Germinal center (tissue), 1 donor: ENCODE results near the gene ACTN3.
"Not testable (repeated sequence)": the region's sequence is repeated elsewhere in the genome, so short reads cannot be mapped to it uniquely, and the experiment has no call there.

Source experiments
- DNase-seq: peaks from one replicate; pipeline ENCODE4 v3.0.0; 2012; ENCODE audit warnings: mixed read lengths, low spot score

ACTN3 gene

GRCh38 chr11:66544952-66545351, 1.8 kb upstream of the ACTN3 start:
- not testable (repeated sequence) for DNase-seq

- DNase-seq: peak; percentile 92
Measured at GRCh38 chr11:66545701-66546367, 869 bp upstream of the ACTN3 start, which contains the start of gene ZDHHC24. Gene ZDHHC24, minus strand, starts transcription at chr11:66546048. Its CDS starts 45 bp downstream, at chr11:66546003.

DNA sequence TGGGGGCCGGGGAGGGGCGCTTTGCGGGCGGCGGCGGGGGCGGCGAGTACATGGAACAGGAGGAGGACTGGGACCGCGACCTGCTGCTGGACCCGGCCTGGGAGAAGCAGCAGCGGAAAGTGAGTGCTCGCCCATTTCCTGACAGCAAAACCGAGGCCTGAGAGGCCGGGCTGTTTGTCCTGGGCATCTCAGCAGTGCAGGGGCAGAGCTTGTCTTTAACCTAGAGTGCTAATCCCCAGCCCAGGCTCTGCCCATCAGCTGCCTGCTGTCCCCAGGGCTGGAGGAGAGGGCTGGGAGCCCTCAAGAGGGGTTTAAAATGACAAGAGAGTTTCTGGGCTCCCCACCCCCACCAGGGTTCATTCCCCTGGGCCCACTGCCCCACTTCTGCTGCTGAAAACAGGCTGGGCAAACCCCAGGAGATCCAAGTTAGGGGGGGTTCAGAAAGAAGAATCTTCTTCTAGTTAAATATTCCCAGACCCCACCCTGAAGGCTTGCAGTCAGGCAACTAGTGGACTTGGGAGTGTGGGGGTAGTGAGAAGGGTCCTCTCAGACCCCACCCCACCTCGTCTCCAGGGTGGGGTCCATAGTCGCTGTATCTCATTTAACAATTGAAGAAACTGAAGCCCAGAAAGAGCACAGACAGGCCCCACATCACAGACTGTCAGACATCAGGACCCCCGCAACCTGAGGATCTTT, 411 bp downstream of the ACTN3 start:
- no peak for DNase-seq

- DNase-seq: no peak
Measured at GRCh38 chr11:66547662-66548009, 933 bp downstream of the ACTN3 start.

DNA sequence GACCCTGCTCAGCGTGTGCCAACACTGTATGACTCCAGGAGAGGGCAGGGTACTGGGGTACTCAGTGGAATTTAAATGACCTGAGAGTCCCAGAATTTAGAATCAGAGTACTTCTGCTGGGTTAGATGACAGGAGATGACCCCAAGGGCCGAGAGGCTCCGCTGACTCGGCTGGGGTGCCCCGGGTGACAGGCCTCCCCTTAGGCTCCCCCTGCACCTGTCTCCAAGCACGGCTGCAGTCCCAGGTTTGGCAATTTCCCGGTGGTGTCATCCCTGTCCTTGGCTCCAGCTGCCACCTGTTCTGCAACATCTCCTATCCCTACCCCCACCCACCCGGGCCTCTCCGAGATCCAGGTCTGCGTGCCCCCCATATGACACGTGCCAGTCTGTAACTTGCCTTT, 1.3 kb downstream of the ACTN3 start:
- DNase-seq: no peak

- no peak for DNase-seq
Measured at GRCh38 chr11:66548774-66549630, 2.3 kb downstream of the ACTN3 start.

GRCh38 chr11:66549696-66550095, 3.0 kb downstream of the ACTN3 start:
- no peak for DNase-seq

GRCh38 chr11:66550887-66551286, 4.2 kb downstream of the ACTN3 start:
- no peak for DNase-seq

DNA sequence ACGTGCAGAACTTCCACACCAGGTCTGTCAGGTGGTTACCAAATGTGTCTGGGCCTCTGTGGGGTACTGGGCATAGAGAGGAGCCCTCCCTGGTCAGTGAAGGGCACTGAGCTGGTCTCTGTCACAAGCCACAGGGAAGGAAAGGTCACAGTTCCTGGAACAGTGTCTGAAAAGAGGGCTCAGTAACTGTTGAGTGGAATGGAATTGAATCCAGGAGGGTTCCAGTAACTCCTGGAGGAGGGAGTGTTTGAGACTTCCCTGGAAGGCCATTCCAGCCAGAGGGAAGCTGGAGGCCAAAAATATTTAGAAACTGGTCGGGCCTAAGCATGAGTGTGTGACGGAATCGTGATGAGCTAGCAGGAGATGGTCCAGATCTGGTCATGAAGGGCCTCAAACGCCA, 7.9 kb downstream of the ACTN3 start:
- no peak for DNase-seq

- no peak for DNase-seq
Measured at GRCh38 chr11:66555416-66555815, 8.7 kb downstream of the ACTN3 start.

DNA sequence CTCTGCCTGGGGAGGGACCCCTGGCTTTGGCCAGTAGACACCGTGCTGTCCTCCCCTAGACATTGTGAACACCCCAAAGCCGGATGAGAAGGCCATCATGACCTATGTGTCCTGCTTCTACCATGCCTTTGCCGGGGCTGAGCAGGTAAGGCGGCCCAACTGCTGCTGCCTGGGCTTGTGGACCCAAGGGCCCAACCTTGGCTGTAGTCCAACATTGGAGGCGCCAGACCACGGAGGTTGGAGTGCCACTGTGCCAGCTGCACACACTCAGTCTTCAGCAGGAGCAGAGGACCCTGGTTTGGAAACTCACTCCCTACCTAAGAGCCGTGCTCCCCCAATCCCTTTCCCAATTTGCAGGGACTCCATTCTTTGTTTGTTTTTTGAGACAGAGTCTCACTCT, 9.4 kb downstream of the ACTN3 start:
- DNase-seq: no peak

DNA sequence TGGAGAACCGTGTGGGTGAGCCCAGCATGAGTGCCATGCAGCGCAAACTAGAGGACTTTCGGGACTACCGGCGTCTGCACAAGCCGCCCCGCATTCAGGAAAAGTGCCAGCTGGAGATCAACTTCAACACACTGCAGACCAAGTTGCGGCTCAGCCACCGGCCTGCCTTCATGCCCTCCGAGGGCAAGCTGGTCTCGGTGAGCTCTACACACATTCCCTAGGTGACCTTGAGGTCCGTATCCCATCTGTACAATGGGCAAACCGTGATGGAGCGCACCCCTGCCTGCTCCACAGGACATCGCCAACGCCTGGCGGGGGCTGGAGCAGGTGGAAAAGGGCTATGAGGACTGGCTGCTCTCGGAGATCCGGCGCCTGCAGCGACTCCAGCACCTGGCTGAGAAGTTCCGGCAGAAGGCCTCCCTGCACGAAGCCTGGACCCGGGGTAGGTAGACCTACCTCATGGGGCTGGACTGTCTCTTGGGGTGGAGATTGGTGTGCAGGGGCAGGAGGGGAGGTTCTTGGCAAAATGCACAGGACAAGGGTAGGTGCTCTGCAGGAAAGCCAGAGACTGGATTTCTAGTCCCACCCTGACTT, 11.1 kb downstream of the ACTN3 start:
- DNase-seq: no peak

GRCh38 chr11:66559142-66559865, 12.6 kb downstream of the ACTN3 start:
- DNase-seq: peak; percentile 62

DNA sequence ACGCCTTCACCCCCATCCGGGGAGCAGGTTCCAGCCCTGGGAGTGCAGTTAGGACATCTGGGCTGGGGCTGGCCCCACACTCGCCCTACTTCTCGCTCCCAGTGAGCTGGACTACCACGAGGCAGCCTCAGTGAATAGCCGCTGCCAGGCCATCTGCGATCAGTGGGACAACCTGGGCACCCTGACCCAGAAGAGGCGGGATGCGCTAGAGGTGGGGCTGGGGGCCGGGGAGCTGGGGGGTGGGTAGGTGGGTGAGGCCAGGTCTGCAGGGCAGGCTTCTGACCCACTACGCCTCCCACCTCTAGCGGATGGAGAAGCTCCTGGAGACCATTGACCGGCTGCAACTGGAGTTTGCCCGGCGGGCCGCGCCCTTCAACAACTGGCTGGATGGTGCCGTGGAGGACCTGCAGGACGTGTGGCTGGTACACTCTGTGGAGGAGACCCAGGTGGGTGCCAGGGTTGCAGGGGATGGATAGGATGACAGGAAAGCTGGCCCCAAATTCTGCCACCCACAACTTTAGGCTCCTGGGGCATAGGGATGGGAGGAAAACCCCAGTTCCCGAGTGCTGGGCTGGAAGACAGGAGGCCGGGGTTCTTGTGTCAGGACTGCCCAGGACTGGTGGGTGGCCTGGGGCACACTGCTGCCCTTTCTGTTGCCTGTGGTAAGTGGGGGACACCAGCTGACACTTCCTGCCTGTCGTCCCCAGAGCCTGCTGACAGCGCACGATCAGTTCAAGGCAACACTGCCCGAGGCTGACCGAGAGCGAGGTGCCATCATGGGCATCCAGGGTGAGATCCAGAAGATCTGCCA, 13.4 kb downstream of the ACTN3 start:
- DNase-seq: no peak

DNA sequence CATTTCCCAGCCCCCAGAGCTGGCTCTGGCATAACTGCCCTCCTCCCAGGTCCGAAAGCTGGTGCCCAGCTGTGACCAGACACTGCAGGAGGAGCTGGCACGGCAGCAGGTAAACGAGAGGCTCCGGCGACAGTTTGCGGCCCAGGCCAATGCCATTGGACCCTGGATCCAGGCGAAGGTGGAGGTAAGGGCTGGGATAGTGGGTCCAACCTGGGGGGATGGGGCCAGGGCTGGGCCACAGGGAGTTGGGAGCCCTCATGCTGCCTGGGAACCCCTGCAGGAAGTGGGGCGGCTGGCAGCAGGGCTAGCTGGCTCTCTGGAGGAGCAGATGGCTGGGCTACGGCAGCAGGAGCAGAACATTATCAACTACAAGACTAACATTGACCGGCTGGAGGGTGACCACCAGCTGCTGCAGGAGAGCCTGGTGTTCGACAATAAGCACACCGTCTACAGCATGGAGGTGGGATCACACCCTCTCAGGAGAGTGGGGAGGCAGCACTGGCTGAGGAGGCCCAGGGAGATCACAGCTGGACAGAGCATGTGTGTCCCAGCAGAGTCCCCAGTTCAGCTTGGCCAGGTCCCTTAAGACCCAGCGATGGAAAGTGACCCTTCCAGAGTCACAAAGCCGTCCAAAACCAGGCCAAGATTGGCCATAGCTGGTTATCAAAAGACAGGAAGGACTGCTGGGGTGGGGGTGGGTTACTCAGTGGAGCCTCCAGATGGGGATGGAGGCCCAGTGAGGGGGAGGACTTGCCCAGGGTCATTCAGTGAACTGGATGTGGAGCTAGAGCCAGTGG, 14.7 kb downstream of the ACTN3 start:
- DNase-seq: no peak

DNA sequence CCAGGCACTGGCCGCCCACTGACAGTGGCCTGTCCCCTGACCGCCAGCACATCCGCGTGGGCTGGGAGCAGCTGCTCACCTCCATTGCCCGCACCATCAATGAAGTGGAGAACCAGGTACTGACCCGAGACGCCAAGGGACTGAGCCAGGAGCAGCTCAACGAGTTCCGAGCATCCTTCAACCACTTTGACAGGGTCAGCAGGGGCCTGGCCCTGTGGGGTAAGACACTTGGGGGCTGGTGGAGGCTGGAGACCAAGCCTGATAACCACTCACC, 15.2 kb downstream of the ACTN3 start:
- DNase-seq: no peak

- DNase-seq: no peak
Measured at GRCh38 chr11:66562275-66562674, 15.6 kb downstream of the ACTN3 start.

GRCh38 chr11:66562907-66563583, 16.3 kb downstream of the ACTN3 start:
- DNase-seq: no peak

- DNase-seq: no peak
Measured at GRCh38 chr11:66563832-66564231, 17.1 kb downstream of the ACTN3 start.

- no peak for DNase-seq
Measured at GRCh38 chr11:66564538-66564937, 17.8 kb downstream of the ACTN3 start.
